Forelimb muscle (tissue), 1 donor: ENCODE measurements around the gene STK39. TPM values are rescaled to one million over a fixed set of nuclear protein-coding genes. Genes with fewer than 3 reads are reported as not detected.

Experiments used
- DNase-seq: peaks from one replicate; pipeline ENCODE4 v3.0.0-alpha.2; 2013; ENCODE audit warnings: low read depth
- polyA plus RNA-seq: library from polyadenylated mRNA; unstranded; fragments of 120-200 nt; gene quantifications from one replicate; pipeline ENCODE4 v1.2.1, GENCODE V29; 2013; ENCODE audit not compliant: insufficient read length

The STK39 gene
- polyA plus RNA-seq, 1 donor, result 17.1 TPM

- DNase-seq, result no peak
These were observed 315.2 kb downstream of the STK39 start for GRCh38 chr2:167932123-167932693.

DNA sequence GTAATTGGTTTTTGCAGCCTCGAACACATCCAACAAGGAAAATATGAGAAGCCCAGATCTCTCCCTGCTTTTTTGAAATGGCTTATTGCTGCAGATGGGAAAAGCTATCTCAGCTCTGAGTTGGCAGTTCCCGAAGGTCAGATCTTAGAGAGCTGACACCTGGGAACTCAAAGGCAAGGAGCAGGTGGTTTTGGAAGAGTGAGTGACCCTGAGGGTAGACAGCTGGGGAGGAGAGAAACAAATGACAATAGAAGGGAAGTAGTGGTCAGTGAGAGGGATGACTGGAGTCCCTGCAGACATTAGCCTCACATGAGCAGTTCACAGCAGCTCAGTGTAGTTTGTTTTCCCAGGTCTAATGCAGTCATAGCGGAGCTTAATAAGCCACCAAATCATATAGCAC is 317.9 kb downstream of the STK39 start:
- no peak for DNase-seq

DNA sequence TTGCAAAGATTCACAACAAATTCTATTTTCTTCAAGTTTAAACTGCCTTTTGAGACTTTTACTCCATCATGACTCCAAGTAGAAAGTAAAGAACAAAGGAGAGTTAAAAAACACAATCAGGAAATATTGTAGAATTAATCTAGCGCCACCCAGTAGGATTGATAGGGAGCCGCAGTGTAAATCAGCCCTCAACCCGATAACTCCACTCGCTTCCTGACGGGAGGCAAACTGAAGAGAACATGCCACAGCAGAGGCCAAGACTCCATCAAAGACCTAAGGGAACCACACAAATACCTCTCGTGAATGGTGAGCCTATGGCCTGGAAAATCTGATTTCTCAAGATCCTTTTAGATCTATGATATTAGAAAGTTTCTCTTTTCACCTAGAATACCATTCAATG is 319.0 kb downstream of the STK39 start:
- no peak for DNase-seq

DNA sequence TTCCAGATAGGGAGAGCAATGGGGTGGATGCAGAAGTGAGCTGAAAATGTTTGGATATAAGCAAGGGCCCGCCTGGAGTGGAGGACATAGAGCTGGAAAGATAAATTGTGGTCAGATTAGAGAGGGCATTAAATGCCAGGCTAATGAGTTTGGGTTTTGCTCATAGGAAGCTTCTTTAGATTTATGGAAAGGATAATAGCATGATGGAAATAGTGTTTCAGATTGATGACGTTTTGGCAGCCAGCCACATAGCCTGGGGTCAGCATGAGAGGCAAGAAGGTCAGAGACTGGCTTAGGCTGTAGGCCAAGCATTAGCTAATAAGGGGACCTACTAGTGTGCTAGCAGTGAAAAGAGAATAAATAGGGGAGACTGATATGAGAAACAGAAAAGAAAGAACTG is 321.6 kb downstream of the STK39 start:
- no peak for DNase-seq

GRCh38 chr2:167924556-167924955 is 322.8 kb downstream of the STK39 start:
- DNase-seq, result no peak

DNA sequence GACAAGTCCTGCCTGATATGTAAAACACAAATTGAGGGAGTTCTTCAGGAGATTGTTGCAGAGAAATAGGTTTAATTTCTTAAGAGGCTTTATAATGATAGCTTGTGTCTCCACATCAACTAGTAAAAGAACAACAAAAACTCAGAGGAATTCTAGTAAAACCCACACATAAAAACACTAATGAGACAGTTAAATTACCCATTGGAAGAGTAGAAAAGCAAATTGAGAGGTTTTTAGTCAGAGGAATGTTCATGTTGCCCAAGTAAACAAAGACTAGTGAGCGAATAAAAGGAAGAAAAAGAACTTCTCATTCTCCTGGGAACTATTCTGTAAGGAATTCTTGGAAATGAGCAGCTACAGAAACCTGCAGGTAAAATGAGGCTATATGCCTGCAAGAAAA is 330.6 kb downstream of the STK39 start:
- DNase-seq, result no peak

GRCh38 chr2:167914969-167915368 is 332.4 kb downstream of the STK39 start:
- DNase-seq, result no peak

- no peak for DNase-seq
These were observed 338.6 kb downstream of the STK39 start for GRCh38 chr2:167908786-167909185.

- DNase-seq, result no peak
These were observed 341.7 kb downstream of the STK39 start for GRCh38 chr2:167905668-167906067.

Other genes starting within 250 kb of the STK39 start
- gene CERS6, start 208.7 kb upstream of the STK39 start, polyA plus RNA-seq, result 38.1 TPM